ENCODE results near the gene PJA2. TPM values are rescaled to one million over a fixed set of nuclear protein-coding genes. Genes with fewer than 3 reads are reported as not detected.
"Not testable (repeated sequence)": the region's sequence is repeated elsewhere in the genome, so short reads cannot be mapped to it uniquely, and the experiment has no call there.

Gene PJA2
- total and polyA plus RNA-seq, 9 donors: 87.3 to 138 (median 121) TPM

- Histone ChIP-seq H3K27me3 (ENCODE audit: control insufficient read depth, insufficient read depth, low read length) (no peaks in the 10 kb centered on the region), H3K4me3 (ENCODE audit: low read length) (no peak overlapping the region), H3K27ac (ENCODE audit: low read length) (no peak overlapping the region), H3K9me3 (replicated peaks; ENCODE audit: control insufficient read depth, low read depth, low read length) (peaks cover 2% of the 10 kb centered on the region), H3K4me1 (ENCODE audit: control insufficient read depth, insufficient read depth, low read length) (no peaks in the 10 kb centered on the region), H3K36me3 (ENCODE audit: control insufficient read depth, insufficient read depth, low read length) (no peaks in the 10 kb centered on the region)
- WGBS (ENCODE audit: insufficient coverage): no CpG with 5 or more reads among the region's 1 CpG
- no peak for DNase-seq
These were observed 29.8 kb upstream of the PJA2 start for GRCh38 chr5:109439590-109439989.

- DNase-seq: no peak
- Histone ChIP-seq H3K27me3 (ENCODE audit: control insufficient read depth, insufficient read depth, low read length) (no peaks in the 10 kb centered on the region), H3K4me3 (ENCODE audit: low read length) (no peak overlapping the region), H3K4me1 (ENCODE audit: control insufficient read depth, insufficient read depth, low read length) (no peaks in the 10 kb centered on the region), H3K36me3 (ENCODE audit: control insufficient read depth, insufficient read depth, low read length) (no peaks in the 10 kb centered on the region), H3K9me3 (replicated peaks; ENCODE audit: control insufficient read depth, low read depth, low read length) (no peaks in the 10 kb centered on the region), H3K27ac (ENCODE audit: low read length) (no peak overlapping the region)
- WGBS (ENCODE audit: insufficient coverage): 100% methylated on average over 3 of the region's 3 CpGs
These were observed 16.3 kb upstream of the PJA2 start for GRCh38 chr5:109426075-109426474.

DNA sequence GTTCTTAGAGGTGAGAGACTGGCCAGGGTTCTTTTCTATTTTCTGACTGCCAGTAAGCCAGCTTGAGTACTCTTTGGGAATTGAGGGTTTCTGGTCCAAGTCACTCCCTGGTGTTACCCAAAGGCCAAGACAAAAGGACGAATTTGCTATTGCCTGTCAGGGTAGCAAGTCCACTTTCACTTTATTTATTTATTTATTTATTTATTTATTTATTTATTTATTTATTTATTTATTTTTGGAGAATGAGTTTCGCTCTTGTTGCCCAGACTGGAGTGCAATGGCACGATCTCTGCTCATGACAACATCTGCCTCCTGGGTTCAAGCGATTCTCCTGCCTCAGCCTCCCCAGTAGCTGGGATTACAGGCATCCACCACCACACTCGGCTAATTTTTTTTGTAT is 15.7 kb upstream of the PJA2 start:
- H3K27ac ChIP-seq (ENCODE audit: low read length); H3K36me3 ChIP-seq (ENCODE audit: control insufficient read depth, insufficient read depth, low read length); H3K4me1 ChIP-seq (ENCODE audit: control insufficient read depth, insufficient read depth, low read length); H3K4me3 ChIP-seq (ENCODE audit: low read length); DNase-seq; H3K9me3 ChIP-seq (replicated peaks; ENCODE audit: control insufficient read depth, low read depth, low read length); H3K27me3 ChIP-seq (ENCODE audit: control insufficient read depth, insufficient read depth, low read length): not testable (repeated sequence)
- 100% methylated on average over 1 of the region's 5 CpGs for WGBS (ENCODE audit: insufficient coverage)

DNA sequence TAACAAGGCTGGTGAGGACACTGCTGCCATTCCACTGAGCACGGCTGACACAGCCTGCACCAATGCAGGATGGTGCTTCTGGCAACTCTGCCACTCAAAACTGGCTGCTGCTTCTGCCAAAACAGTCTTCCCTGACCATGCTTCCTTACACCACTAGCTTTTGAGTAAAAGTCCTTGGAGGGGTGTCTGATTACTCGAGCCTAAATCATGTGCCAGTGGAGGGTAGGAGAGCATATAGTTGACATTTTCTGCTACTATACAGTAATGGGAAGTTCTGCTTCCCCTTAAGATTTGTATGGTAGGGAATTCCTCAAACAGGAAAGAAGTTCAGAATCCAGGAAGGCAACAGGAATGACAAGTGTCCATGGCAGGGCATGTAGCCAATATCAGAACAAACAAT is 12.2 kb upstream of the PJA2 start:
- no peak overlapping the region for H3K4me3 ChIP-seq (ENCODE audit: low read length)
- no peaks in the 10 kb centered on the region for H3K4me1 ChIP-seq (ENCODE audit: control insufficient read depth, insufficient read depth, low read length)
- whole genome bisulfite sequencing (ENCODE audit: insufficient coverage): 100% methylated on average over 1 of the region's 2 CpGs
- no peaks in the 10 kb centered on the region for H3K9me3 ChIP-seq (replicated peaks; ENCODE audit: control insufficient read depth, low read depth, low read length)
- no peak overlapping the region for H3K27ac ChIP-seq (ENCODE audit: low read length)
- H3K36me3 ChIP-seq (ENCODE audit: control insufficient read depth, insufficient read depth, low read length): no peaks in the 10 kb centered on the region
- no peak for DNase-seq
- no peaks in the 10 kb centered on the region for H3K27me3 ChIP-seq (ENCODE audit: control insufficient read depth, insufficient read depth, low read length)

DNA sequence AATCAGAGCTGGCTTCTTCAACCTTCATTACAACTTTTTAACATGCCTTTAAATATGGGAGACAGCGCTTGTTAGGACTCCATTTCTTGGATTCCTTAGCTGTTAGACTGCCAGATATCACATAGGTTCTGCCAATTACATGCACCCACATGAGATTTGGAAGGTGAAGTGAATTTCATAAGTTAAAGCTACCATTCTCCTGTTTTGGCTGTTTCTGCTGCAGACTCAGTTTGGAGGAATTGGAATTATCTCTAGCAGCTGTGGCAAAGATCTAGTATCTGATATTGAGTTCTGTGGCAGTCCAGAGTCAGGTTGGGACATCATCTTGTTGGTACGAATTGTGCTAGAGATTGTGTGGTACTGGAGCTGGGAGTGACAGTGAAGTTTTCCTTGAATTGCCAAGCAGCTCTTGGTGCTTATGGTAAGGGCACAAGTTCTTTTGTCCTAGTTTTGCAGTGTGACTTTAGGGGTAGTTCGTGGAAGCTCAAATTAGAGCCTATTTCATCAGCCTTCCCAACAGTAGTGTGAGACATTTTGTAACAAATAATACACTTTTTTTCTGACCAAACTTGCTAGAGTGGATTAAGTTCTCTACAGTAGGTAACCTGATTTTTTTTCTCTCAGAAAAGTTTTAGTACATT is 9.1 kb upstream of the PJA2 start:
- Histone ChIP-seq H3K4me1 (ENCODE audit: control insufficient read depth, insufficient read depth, low read length) (no peaks in the 10 kb centered on the region), H3K36me3 (ENCODE audit: control insufficient read depth, insufficient read depth, low read length) (no peaks in the 10 kb centered on the region), H3K4me3 (ENCODE audit: low read length) (no peak overlapping the region), H3K9me3 (replicated peaks; ENCODE audit: control insufficient read depth, low read depth, low read length) (peaks cover 3% of the 10 kb centered on the region), H3K27me3 (ENCODE audit: control insufficient read depth, insufficient read depth, low read length) (no peaks in the 10 kb centered on the region), H3K27ac (ENCODE audit: low read length) (no peak overlapping the region)
- no peak for DNase-seq
- WGBS (ENCODE audit: insufficient coverage): 11% methylated on average over 1 of the region's 3 CpGs

GRCh38 chr5:109416882-109417281 is 7.1 kb upstream of the PJA2 start:
- H3K4me3 ChIP-seq (ENCODE audit: low read length): no peak overlapping the region
- no peaks in the 10 kb centered on the region for H3K27me3 ChIP-seq (ENCODE audit: control insufficient read depth, insufficient read depth, low read length)
- H3K4me1 ChIP-seq (ENCODE audit: control insufficient read depth, insufficient read depth, low read length): peaks cover 8% of the 10 kb centered on the region
- H3K36me3 ChIP-seq (ENCODE audit: control insufficient read depth, insufficient read depth, low read length): no peaks in the 10 kb centered on the region
- H3K9me3 ChIP-seq (replicated peaks; ENCODE audit: control insufficient read depth, low read depth, low read length): peaks cover 3% of the 10 kb centered on the region
- WGBS (ENCODE audit: insufficient coverage): no CpG with 5 or more reads among the region's 2 CpGs
- DNase-seq: no peak
- H3K27ac ChIP-seq (ENCODE audit: low read length): no peak overlapping the region

- H3K36me3 ChIP-seq (ENCODE audit: control insufficient read depth, insufficient read depth, low read length); H3K4me3 ChIP-seq (ENCODE audit: low read length); H3K27me3 ChIP-seq (ENCODE audit: control insufficient read depth, insufficient read depth, low read length); H3K4me1 ChIP-seq (ENCODE audit: control insufficient read depth, insufficient read depth, low read length); H3K27ac ChIP-seq (ENCODE audit: low read length); DNase-seq; H3K9me3 ChIP-seq (replicated peaks; ENCODE audit: control insufficient read depth, low read depth, low read length): not testable (repeated sequence)
- 100% methylated on average over 1 of the region's 2 CpGs for WGBS (ENCODE audit: insufficient coverage)
These were observed 4.2 kb upstream of the PJA2 start for GRCh38 chr5:109413921-109414461.

- peaks cover 8% of the 10 kb centered on the region for H3K4me1 ChIP-seq (ENCODE audit: control insufficient read depth, insufficient read depth, low read length)
- no peak for DNase-seq
- peak overlapping the region; percentile 23 for H3K27ac ChIP-seq (ENCODE audit: low read length)
- H3K27me3 ChIP-seq (ENCODE audit: control insufficient read depth, insufficient read depth, low read length): no peaks in the 10 kb centered on the region
- no peaks in the 10 kb centered on the region for H3K36me3 ChIP-seq (ENCODE audit: control insufficient read depth, insufficient read depth, low read length)
- peaks cover 3% of the 10 kb centered on the region for H3K9me3 ChIP-seq (replicated peaks; ENCODE audit: control insufficient read depth, low read depth, low read length)
- no peak overlapping the region for H3K4me3 ChIP-seq (ENCODE audit: low read length)
These were observed 3.7 kb upstream of the PJA2 start for GRCh38 chr5:109413458-109413857.

- DNase-seq: no peak
- no CpG with 5 or more reads among the region's 1 CpG for WGBS (ENCODE audit: insufficient coverage)
- H3K36me3 ChIP-seq (ENCODE audit: control insufficient read depth, insufficient read depth, low read length): no peaks in the 10 kb centered on the region
- peaks cover 8% of the 10 kb centered on the region for H3K4me1 ChIP-seq (ENCODE audit: control insufficient read depth, insufficient read depth, low read length)
- H3K4me3 ChIP-seq (ENCODE audit: low read length): no peak overlapping the region
- no peaks in the 10 kb centered on the region for H3K27me3 ChIP-seq (ENCODE audit: control insufficient read depth, insufficient read depth, low read length)
- H3K9me3 ChIP-seq (replicated peaks; ENCODE audit: control insufficient read depth, low read depth, low read length): peaks cover 3% of the 10 kb centered on the region
- H3K27ac ChIP-seq (ENCODE audit: low read length): peak overlapping the region; percentile 23
These were observed 3.2 kb upstream of the PJA2 start for GRCh38 chr5:109412981-109413402.

DNA sequence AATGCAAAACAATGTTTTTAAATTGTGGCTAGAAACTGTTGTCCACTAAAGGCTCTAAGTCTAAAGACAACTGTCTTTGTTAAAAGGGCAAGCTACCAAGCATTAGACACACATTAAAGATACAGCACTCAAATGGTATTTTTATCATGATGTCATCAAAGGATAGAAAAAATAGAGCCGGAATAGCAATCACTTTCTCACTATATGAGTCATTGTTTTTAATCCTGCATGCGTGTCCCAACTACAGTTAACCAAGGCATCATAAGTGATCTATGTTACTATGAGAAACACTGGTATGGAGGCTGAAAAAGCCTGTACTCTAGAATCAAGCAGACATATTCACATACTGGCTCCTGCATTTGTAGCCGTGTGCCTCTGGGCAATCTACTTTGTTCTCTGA is 1.9 kb upstream of the PJA2 start:
- H3K27ac ChIP-seq (ENCODE audit: low read length): peak overlapping the region; percentile 99
- no peaks in the 10 kb centered on the region for H3K36me3 ChIP-seq (ENCODE audit: control insufficient read depth, insufficient read depth, low read length)
- peaks cover 3% of the 10 kb centered on the region for H3K9me3 ChIP-seq (replicated peaks; ENCODE audit: control insufficient read depth, low read depth, low read length)
- H3K4me3 ChIP-seq (ENCODE audit: low read length): no peak overlapping the region
- H3K4me1 ChIP-seq (ENCODE audit: control insufficient read depth, insufficient read depth, low read length): peaks cover 8% of the 10 kb centered on the region
- WGBS (ENCODE audit: insufficient coverage): no CpG with 5 or more reads among the region's 3 CpGs
- H3K27me3 ChIP-seq (ENCODE audit: control insufficient read depth, insufficient read depth, low read length): no peaks in the 10 kb centered on the region
- DNase-seq: peak; percentile 71

- H3K36me3 ChIP-seq (ENCODE audit: control insufficient read depth, insufficient read depth, low read length): no peaks in the 10 kb centered on the region
- no CpG with 5 or more reads among the region's 2 CpGs for WGBS (ENCODE audit: insufficient coverage)
These were observed 1.4 kb upstream of the PJA2 start for GRCh38 chr5:109411149-109411514.

More at GRCh38 chr5:109411149-109411514, 1.4 kb upstream of the PJA2 start:
- DNase-seq: no peak
- Histone ChIP-seq H3K27ac (ENCODE audit: low read length) (peak overlapping the region; percentile 99), H3K4me1 (ENCODE audit: control insufficient read depth, insufficient read depth, low read length) (peaks cover 8% of the 10 kb centered on the region), H3K4me3 (ENCODE audit: low read length) (peak overlapping the region; percentile 56), H3K27me3 (ENCODE audit: control insufficient read depth, insufficient read depth, low read length) (no peaks in the 10 kb centered on the region), H3K9me3 (replicated peaks; ENCODE audit: control insufficient read depth, low read depth, low read length) (peaks cover 3% of the 10 kb centered on the region)
